IMR-90 (cell line): ENCODE results near the gene KICS2. TPM values are rescaled to one million over a fixed set of nuclear protein-coding genes. Genes with fewer than 3 reads are reported as not detected.

Source experiments
- ATAC-seq: fragments of 200-7000 bp; cut with Tn5 transposase; 2 replicates; pipeline ENCODE4 v1.9.1; 2020; ENCODE audit warnings: low read depth, mild to moderate bottlenecking, moderate library complexity
- BruUV-seq: library from RNA; stranded (reverse); fragments of 400-500 nt; replicated peaks from 2 replicates; lab custom pipeline; 2021; lab: Mats Ljungman, UMichigan
- CTCF ChIA-PET: fragments of 300-600 bp; formaldehyde crosslinking; extraction: SDS; loops from one replicate; lab custom pipeline; 2021; ENCODE audit warnings: antibody characterized with exemption; lab: Yijun Ruan, JAX
- POLR2A ChIA-PET: fragments of 300-600 bp; sonication (Branson Sonifier 250); formaldehyde crosslinking; loops from one replicate; lab custom pipeline; 2022; ENCODE audit warnings: antibody characterized with exemption; ENCODE audit not compliant: unreplicated experiment; lab: Charles Lee
- DNase-seq: peaks from one replicate; pipeline ENCODE4 v3.0.0; 2013
- H2AFZ ChIP-seq: replicated peaks from 2 replicates; pipeline ENCODE3; 2013; ENCODE audit warnings: low read length, mild to moderate bottlenecking; ENCODE audit not compliant: poor library complexity
- H2AK5ac ChIP-seq: 2 replicates; pipeline ENCODE4 v1.6.1; 2013; ENCODE audit warnings: low read depth, low read length, inconsistent platforms
- H2AK9ac ChIP-seq: replicated peaks from 2 replicates; pipeline ENCODE3; 2013; ENCODE audit warnings: mild to moderate bottlenecking, low read depth, low read length, moderate library complexity; ENCODE audit not compliant: poor library complexity
- H2BK120ac ChIP-seq: 2 replicates; pipeline ENCODE4 v1.6.1; 2013; ENCODE audit warnings: low read depth, low read length, inconsistent platforms
- H2BK15ac ChIP-seq: 3 replicates; pipeline ENCODE4 v1.6.1; 2013; ENCODE audit warnings: low read depth, low read length, inconsistent platforms
- H2BK20ac ChIP-seq: 2 replicates; pipeline ENCODE4 v1.6.1; 2013; ENCODE audit warnings: low read depth, mild to moderate bottlenecking, inconsistent platforms, low read length, moderate library complexity
- H2BK5ac ChIP-seq: 2 replicates; pipeline ENCODE4 v1.6.1; 2013; ENCODE audit warnings: mild to moderate bottlenecking, low read depth, low read length, inconsistent platforms; ENCODE audit not compliant: poor library complexity, severe bottlenecking
- H3K14ac ChIP-seq: replicated peaks from 2 replicates; pipeline ENCODE4 v1.6.1; 2013; ENCODE audit warnings: low read depth, low read length, inconsistent platforms
- H3K18ac ChIP-seq: 2 replicates; pipeline ENCODE4 v1.6.1; 2013; ENCODE audit warnings: low read depth, low read length, control low read depth
- H3K23ac ChIP-seq: 2 replicates; pipeline ENCODE4 v1.6.1; 2013; ENCODE audit warnings: low read depth, low read length, inconsistent platforms
- H3K27ac ChIP-seq: 2 replicates; pipeline ENCODE4 v1.5.1; 2013; ENCODE audit warnings: mild to moderate bottlenecking, control low read depth, low read length; ENCODE audit not compliant: insufficient read depth
- H3K27me3 ChIP-seq: 2 replicates; pipeline ENCODE4 v1.6.1; 2013; ENCODE audit warnings: low read length; ENCODE audit not compliant: control insufficient read depth, insufficient read depth
- H3K36me3 ChIP-seq: 2 replicates; pipeline ENCODE4 v1.6.1; 2013; ENCODE audit warnings: low read length, mixed read lengths; ENCODE audit not compliant: control insufficient read depth, insufficient read depth
- H3K4ac ChIP-seq: 2 replicates; pipeline ENCODE4 v1.6.1; 2013; ENCODE audit warnings: low read depth, low read length, inconsistent platforms
- H3K4me1 ChIP-seq: 2 replicates; pipeline ENCODE4 v1.6.1; 2013; ENCODE audit warnings: low read length, mixed read lengths; ENCODE audit not compliant: control insufficient read depth, insufficient read depth
- H3K4me2 ChIP-seq: 2 replicates; pipeline ENCODE4 v1.6.1; 2013; ENCODE audit warnings: low read depth, mild to moderate bottlenecking, control low read depth, low read length, moderate library complexity
- H3K4me3 ChIP-seq: 2 replicates; pipeline ENCODE4 v1.5.1; 2013; ENCODE audit warnings: low read depth, mild to moderate bottlenecking, control low read depth, low read length, moderate library complexity; ENCODE audit not compliant: insufficient read depth
- H3K56ac ChIP-seq: 2 replicates; pipeline ENCODE4 v1.6.1; 2013; ENCODE audit warnings: low read length, inconsistent platforms; ENCODE audit not compliant: insufficient read depth; ENCODE audit errors: extremely low read depth
- H3K79me1 ChIP-seq, 2 experiments: 2 replicates each; pipeline ENCODE4 v1.6.1; 2013; ENCODE audit warnings: low read length in 2 of 2, inconsistent platforms in 1 of 2, low read depth in 1 of 2
- H3K9ac ChIP-seq: 2 replicates; pipeline ENCODE4 v1.6.1; 2013; ENCODE audit warnings: low read depth, low read length, control low read depth
- H3K9me1 ChIP-seq: 2 replicates; pipeline ENCODE4 v1.6.1; 2013; ENCODE audit warnings: low read length, inconsistent platforms; ENCODE audit not compliant: insufficient read depth
- H3K9me3 ChIP-seq: 2 replicates; pipeline ENCODE4 v1.6.1; 2013; ENCODE audit warnings: low read length; ENCODE audit not compliant: control insufficient read depth, insufficient read depth
- H4K20me1 ChIP-seq: 2 replicates; pipeline ENCODE4 v1.6.1; 2013; ENCODE audit warnings: low read length, inconsistent platforms; ENCODE audit not compliant: insufficient read depth
- H4K5ac ChIP-seq: 2 replicates; pipeline ENCODE4 v1.6.1; 2013; ENCODE audit warnings: mild to moderate bottlenecking, low read depth, low read length, control low read depth
- H4K8ac ChIP-seq, 2 experiments: 2 replicates each; pipeline ENCODE4 v1.6.1; 2013; ENCODE audit warnings: low read depth in 2 of 2, low read length in 2 of 2, control low read depth in 1 of 2, inconsistent platforms in 1 of 2
- H4K91ac ChIP-seq: 2 replicates; pipeline ENCODE4 v1.6.1; 2013; ENCODE audit warnings: low read depth, low read length, inconsistent platforms; ENCODE audit not compliant: insufficient read depth
- CEBPB ChIP-seq: IDR thresholded peaks from 2 replicates; pipeline ENCODE4 v1.6.1; 2012; ENCODE audit warnings: low read depth, low read length, improper control_type of control experiment
- CHD1 ChIP-seq: IDR thresholded peaks from 2 replicates; pipeline ENCODE4 v1.6.1; 2012; ENCODE audit warnings: low read depth, low read length, improper control_type of control experiment
- ELK1 ChIP-seq: fragments of 150-350 bp; IDR thresholded peaks from 2 replicates; pipeline ENCODE4 v1.6.1; 2016; ENCODE audit warnings: low read depth, mild to moderate bottlenecking, low read length, moderate library complexity, borderline replicate concordance
- FOS ChIP-seq: fragments of 150-350 bp; IDR thresholded peaks from 2 replicates; pipeline ENCODE4 v1.6.1; 2016; ENCODE audit warnings: low read depth, low read length
- MAFK ChIP-seq: IDR thresholded peaks from 2 replicates; pipeline ENCODE4 v1.6.1; 2012; ENCODE audit warnings: low read depth, low read length, improper control_type of control experiment
- MAZ ChIP-seq: IDR thresholded peaks from 2 replicates; pipeline ENCODE4 v1.6.1; 2012; ENCODE audit warnings: low read depth, mild to moderate bottlenecking, low read length, improper control_type of control experiment, moderate library complexity, borderline replicate concordance
- NFE2L2 ChIP-seq: fragments of 150-350 bp; IDR thresholded peaks from 2 replicates; pipeline ENCODE4 v1.6.1; 2016; ENCODE audit warnings: low read depth, mild to moderate bottlenecking, low read length
- RCOR1 ChIP-seq: IDR thresholded peaks from 2 replicates; pipeline ENCODE4 v1.6.1; 2012; ENCODE audit warnings: mild to moderate bottlenecking, low read length, improper control_type of control experiment; ENCODE audit not compliant: insufficient replicate concordance
- WGBS, 2 experiments: methylation state at CpG; one replicate each; pipeline versions ENCODE4 v1.1.5 to v1.1.7; 2013; ENCODE audit warnings: missing lambda C conversion rate in 2 of 2; ENCODE audit not compliant: insufficient read length in 1 of 2; ENCODE audit errors: extremely low coverage in 2 of 2; 5-methylcytosine and 5-hydroxymethylcytosine counted together
- dilution Hi-C: fragments of 300-500 bp; cut with HindIII; formaldehyde crosslinking; loops from one replicate; pipeline ENCODE4 v1.14.3; 2018; ENCODE audit warnings: low sequenced_read_pairs; ENCODE audit not compliant: unreplicated experiment
- in situ Hi-C: fragments of 300-500 bp; cut with MboI; formaldehyde crosslinking; loops from 3 replicates; pipeline ENCODE4 v1.14.3; 2019; ENCODE audit warnings: low sequenced_read_pairs, inconsistent platforms, mixed read lengths
- intact Hi-C: fragments of 100-400 bp; cut with micrococcal nuclease; formaldehyde crosslinking; loops from 2 replicates; pipeline ENCODE4 v1.10.0; 2022
- polyA plus RNA-seq, 3 experiments: library from polyadenylated mRNA; depleted of rRNA; stranded (reverse); fragments of >200 nt; gene quantifications; 2 replicates each; pipeline ENCODE4 v1.2.3, GENCODE V29; 2012; ENCODE audit warnings: low replicate concordance in 1 of 3
- total RNA-seq: library from RNA; depleted of rRNA; stranded (reverse); fragments of >200 nt; gene quantifications from 2 replicates; pipeline ENCODE4 v1.2.3, GENCODE V29; 2012

KICS2 gene
- total and polyA plus RNA-seq, 2 of the 4 experiments (the other 2 are of a cell fraction), result 2.4 to 6.1 TPM

- BruUV-seq, result no TSS peak
- no peak overlapping the region for H2AFZ ChIP-seq
- H2BK20ac ChIP-seq, result no peak overlapping the region
- H2BK5ac ChIP-seq, result no peak overlapping the region
- H3K56ac ChIP-seq, result no peak overlapping the region
- ChIA-PET CTCF (no interaction called here), POLR2A (no interaction called here)
- peaks cover 2 to 17% of the 10 kb centered on the region in 2 experiments; a peak in 3 of 4 replicates for H3K79me1 ChIP-seq
- H2AK9ac ChIP-seq, result no peak overlapping the region
- H4K8ac ChIP-seq, result peak overlapping the region in 1 of 2 experiments; percentile 47; a peak in 2 of 4 replicates
- no peaks in the 10 kb centered on the region for H3K36me3 ChIP-seq
- no peak overlapping the region for H3K18ac ChIP-seq
- in situ Hi-C loops (no loop called here), intact Hi-C loops (no loop called here), dilution Hi-C loops (no loop called here)
- H2AK5ac ChIP-seq, result no peak overlapping the region
- H2BK120ac ChIP-seq, result no peak overlapping the region
- H4K5ac ChIP-seq, result no peak overlapping the region
- H3K4ac ChIP-seq, result no peak overlapping the region
- H3K14ac ChIP-seq, result no peak overlapping the region
- no peaks in the 10 kb centered on the region for H4K20me1 ChIP-seq
- H3K4me3 ChIP-seq, result no peak overlapping the region
- 0 out of 2 replicates have a peak overlapping the region, but pooled peaks have one; percentile 51 for H3K23ac ChIP-seq
- H3K27ac ChIP-seq, result no peak overlapping the region
- H3K9ac ChIP-seq, result no peak overlapping the region
- no CpG with 5 or more reads among the region's 2 CpGs for WGBS, 2 experiments
- DNase-seq, result no peak
- no peak overlapping the region for H3K4me2 ChIP-seq
- TF ChIP-seq CHD1 (no peak), RCOR1 (no peak), MAZ (no peak), CEBPB (no peak), NFE2L2 (no peak), MAFK (no peak), ELK1 (no peak), FOS (no peak)
- H4K91ac ChIP-seq, result no peak overlapping the region
- peaks cover 3% of the 10 kb centered on the region; the same call in 1 of the 2 replicates for H3K9me1 ChIP-seq
- no peaks in the 10 kb centered on the region for H3K27me3 ChIP-seq
- ATAC-seq, result no peak
- no peak overlapping the region for H2BK15ac ChIP-seq
- no peaks in the 10 kb centered on the region for H3K9me3 ChIP-seq
- no peaks in the 10 kb centered on the region; the same call in 1 of the 2 replicates for H3K4me1 ChIP-seq
These were observed 3.0 kb downstream of the KICS2 start for GRCh38 chr12:64219145-64219544.
